Measurements from ENCODE around the gene OR56A5.

- TF ChIP-seq CTCF (IDR thresholded peaks at IDR 0.05) (no peak), ZFX (IDR thresholded peaks at IDR 0.05; ENCODE audit: borderline replicate concordance) (no peak)
Measured at GRCh38 chr11:5923794-5924193, 44.5 kb downstream of the OR56A5 start.

Measured in 22Rv1 (cell line).